SK-MEL-5 (cell line): Measurements from ENCODE around the gene CBFB. TPM values are rescaled to one million over a fixed set of nuclear protein-coding genes. Genes with fewer than 3 reads are reported as not detected.
A peak's percentile ranks its signal among the peaks of the same experiment; 100 is the strongest.
"Not testable (repeated sequence)": the region's sequence is repeated elsewhere in the genome, so short reads cannot be mapped to it uniquely, and the experiment has no call there.

Experiments
- DNase-seq: peaks from one replicate; pipeline ENCODE4 v3.0.0-alpha.2; 2016; ENCODE audit warnings: low read depth, low spot score
- in situ Hi-C: cut with HindIII; loops from 2 replicates; pipeline ENCODE4 v1.10.0; 2016; ENCODE audit warnings: low sequenced_read_pairs, high pct_unique_total_duplicates, low pct_unique_long_range_greater_than_20kb
- total RNA-seq: library from RNA; depleted of rRNA; stranded (reverse); fragments of >200 nt; shearing (Covaris generic); gene quantifications from 2 replicates; pipeline ENCODE4 v1.2.3, GENCODE V29; 2014

CBFB gene
- total RNA-seq, 1 experiment from 2014 or later = 58.6 TPM

- in situ Hi-C loops = no loop called here
- DNase-seq = no peak
Observed at GRCh38 chr16:67030221-67030962, 1.4 kb downstream of the CBFB start.

DNA sequence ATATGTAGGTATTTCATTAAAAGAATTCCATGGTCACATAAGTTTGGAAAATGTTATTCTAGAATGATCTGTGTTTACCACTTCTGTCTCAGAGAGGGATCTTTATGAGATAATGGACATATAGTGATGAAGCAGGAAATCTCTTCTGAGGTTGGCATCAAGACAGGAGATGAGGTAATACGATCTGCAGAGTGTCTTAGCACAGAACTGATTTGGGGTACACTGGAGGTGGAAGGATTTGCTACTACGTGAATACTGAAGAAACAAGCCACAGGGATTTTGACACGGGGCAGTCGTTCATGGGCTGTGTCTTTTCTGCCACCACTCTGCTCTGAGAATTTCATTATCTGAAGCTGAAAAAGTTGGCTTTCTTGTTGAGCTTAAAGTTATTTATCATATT lies 5.5 kb downstream of the CBFB start:
- in situ Hi-C loops = no loop called here
- no peak for DNase-seq

- in situ Hi-C loops = no loop called here
- no peak for DNase-seq
Observed at GRCh38 chr16:67035364-67035763, 6.4 kb downstream of the CBFB start.

DNA sequence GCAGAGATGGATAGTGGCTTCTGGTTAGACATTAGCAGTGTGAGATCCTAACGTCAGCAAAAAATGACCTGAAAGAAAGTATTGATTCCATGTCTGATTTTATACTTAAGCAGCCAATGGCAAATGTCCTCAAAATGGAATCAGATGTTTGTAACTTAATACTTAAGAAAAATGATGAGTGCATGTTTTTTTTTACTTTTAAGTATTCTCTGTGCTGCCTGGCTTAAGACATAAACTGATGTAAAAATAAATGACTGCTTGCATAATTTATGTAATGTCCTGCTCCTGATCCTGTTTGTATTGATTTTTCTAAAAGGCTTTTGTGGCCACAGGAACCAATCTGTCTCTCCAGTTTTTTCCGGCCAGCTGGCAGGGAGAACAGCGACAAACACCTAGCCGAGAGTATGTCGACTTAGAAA lies 7.4 kb downstream of the CBFB start:
- in situ Hi-C loops = no loop called here
- DNase-seq = no peak

DNA sequence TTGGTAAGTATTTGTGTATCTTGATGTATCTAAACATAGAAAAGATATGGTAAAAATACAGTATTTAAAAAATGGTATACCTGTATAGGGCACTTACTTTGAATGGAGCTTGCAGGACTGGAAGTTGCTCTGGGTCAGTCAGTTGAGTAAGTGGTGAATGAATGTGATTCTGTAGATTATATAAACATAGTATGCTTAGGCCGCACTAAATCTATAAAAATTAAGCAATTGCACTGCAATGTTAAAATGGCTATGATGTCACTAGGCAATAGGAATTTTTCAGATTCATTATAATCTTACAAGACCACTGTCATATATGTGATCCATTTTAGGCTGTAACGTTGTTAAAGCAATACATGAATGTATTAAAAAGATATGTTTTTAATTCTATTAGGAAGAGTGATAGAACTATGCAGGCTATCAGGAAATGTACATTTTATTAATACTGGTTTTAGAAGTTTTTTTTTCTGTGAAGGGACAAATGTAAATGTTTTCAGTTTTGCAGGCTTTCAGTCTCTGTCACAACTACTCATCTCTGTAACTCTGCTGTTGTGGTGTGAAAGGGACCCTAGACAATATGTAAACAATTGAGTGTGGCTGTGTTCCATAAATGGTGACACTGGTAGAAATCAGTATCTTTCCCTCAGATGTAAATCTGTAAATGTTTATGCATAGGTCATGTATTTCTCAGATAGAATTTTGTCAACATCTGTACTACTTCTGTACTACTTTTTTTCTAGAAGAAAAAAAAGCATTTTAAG lies 10.5 kb downstream of the CBFB start:
- no peak for DNase-seq
- in situ Hi-C loops = no loop called here

GRCh38 chr16:67040166-67040565 lies 11.2 kb downstream of the CBFB start:
- DNase-seq = no peak
- in situ Hi-C loops = no loop called here

DNA sequence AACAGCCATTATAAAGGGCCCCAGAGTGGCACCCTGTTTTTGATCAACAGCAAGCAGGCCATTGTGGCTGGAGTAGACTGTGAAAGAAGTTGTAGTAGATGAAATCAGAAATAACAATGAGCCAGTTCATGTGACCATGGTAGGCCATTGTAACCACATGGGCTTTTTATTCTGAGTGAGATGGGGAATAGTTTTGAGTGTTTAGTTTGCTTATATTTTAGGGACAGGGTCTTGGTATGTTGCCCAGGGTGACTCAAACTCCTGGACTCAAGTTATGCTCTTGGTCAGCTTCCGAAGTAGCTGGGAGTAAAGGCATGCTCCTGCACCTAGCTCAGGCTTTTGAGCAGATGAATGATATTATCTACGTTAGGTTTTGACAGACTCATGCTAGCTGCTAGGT lies 12.0 kb downstream of the CBFB start:
- DNase-seq = no peak
- in situ Hi-C loops = no loop called here

GRCh38 chr16:67041520-67041919 lies 12.6 kb downstream of the CBFB start:
- in situ Hi-C loops, DNase-seq: not testable (repeated sequence)

- in situ Hi-C loops = no loop called here
- DNase-seq = no peak
Observed at GRCh38 chr16:67043420-67043819, 14.5 kb downstream of the CBFB start.

DNA sequence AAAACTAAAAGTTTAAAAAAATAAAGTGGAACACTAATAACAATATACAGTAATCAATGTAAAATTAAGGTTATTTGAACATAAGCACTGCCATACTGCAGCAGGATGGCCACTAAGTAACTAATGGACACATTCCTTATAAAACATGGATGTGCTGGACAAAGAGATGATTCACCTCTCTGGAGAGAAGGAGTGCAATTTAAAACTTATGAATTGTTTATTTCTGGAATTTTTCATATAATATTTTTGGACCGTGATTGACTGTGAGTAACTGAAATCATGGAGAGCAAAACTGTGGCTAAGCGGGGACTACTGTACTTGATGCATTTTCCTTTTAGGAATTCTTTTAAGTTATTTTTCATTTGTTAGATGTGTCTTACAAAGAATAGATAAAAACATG lies 21.8 kb downstream of the CBFB start:
- in situ Hi-C loops = no loop called here

GRCh38 chr16:67052399-67052798 lies 23.4 kb downstream of the CBFB start:
- in situ Hi-C loops = no loop called here
- DNase-seq = no peak

More for the DNA sequence above, 21.8 kb downstream of the CBFB start:
- DNase-seq = no peak

- in situ Hi-C loops = no loop called here
- DNase-seq = no peak
Observed at GRCh38 chr16:67053767-67054334, 24.9 kb downstream of the CBFB start.

- DNase-seq = no peak
- in situ Hi-C loops = no loop called here
Observed at GRCh38 chr16:67054901-67055300, 26.0 kb downstream of the CBFB start.

GRCh38 chr16:67055712-67056487 lies 27.0 kb downstream of the CBFB start:
- DNase-seq = peak; percentile 91
- in situ Hi-C loops = no loop called here

DNA sequence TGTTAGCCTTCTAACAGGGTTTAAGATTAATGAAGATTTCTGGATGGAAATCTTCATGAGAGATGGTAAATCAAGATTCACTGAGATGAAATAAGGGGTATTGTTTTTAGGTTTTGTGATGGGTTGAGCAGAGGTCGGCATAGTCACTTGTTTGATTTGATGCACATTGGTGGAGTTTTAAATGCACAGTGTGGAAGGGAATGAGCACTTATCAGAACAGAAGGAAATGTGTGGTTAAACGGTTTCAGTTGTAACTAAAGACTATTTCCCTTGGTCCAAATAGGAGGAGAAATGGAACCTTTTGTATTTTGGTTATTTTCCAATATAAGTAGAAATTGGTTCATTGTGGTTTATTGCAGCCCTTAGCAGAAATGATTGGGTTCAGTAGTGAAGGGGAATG lies 34.1 kb downstream of the CBFB start:
- in situ Hi-C loops = no loop called here
- DNase-seq = no peak

GRCh38 chr16:67068212-67068753 lies 39.3 kb downstream of the CBFB start:
- in situ Hi-C loops = no loop called here
- DNase-seq = no peak

- no peak for DNase-seq
- in situ Hi-C loops = no loop called here
Observed at GRCh38 chr16:67071476-67072048, 42.6 kb downstream of the CBFB start.
